ENCODE results near the gene ZNF408. TPM values are rescaled to one million over a fixed set of nuclear protein-coding genes. Genes with fewer than 3 reads are reported as not detected.

ZNF408 gene
- total and polyA plus RNA-seq, 2 of the 13 experiments (the other 11 are each of a cell fraction or from before 2014, with no cell fraction given): 11.2 to 12.5 TPM

DNA sequence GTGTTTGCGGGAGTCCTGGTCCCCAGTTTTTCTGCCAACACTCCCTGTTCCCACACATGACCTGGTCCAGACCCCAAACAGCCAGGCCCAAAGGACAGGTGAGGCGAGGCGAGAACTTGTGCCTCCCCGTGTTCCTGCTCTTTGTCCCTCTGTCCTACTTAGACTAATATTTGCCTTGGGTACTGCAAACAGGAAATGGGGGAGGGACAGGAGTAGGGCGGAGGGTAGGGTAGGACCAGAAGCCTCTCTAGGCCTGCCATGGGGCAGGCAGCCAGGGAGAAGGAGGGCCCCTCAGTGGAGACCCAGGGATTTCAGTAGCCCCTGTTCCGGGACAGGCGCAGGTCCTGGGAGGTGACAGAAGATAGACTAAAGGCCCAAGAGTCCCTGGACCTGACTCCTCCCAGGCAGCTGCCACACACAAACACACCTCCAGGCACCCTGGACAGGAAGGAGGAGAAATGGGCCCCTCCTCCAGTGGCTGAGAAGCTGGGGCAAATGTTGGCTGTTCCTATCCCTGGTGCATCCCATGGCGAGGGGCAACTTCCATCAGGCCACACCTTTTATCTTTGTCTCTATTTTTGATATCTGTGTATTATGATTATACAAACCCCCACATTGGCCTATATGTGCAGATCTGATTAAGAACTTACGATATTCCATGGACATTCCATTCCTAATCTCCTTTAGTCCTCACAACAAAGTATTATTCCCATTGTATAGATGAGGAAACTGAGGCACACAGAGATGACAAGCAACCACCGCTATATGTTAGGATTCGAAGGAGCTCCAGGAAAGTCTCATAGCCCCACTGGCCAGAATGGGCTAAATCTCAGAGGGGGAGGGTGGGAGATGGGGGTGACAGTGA is 17.6 kb downstream of the ZNF408 start (continued):
- TF ChIP-seq ZNF142 (CRISPR knock-in tag; IDR thresholded peaks at IDR 0.05) (0 out of 2 replicates have a peak, but pooled peaks have one; percentile 25), ESRRA (CRISPR knock-in tag; IDR thresholded peaks at IDR 0.05; ENCODE audit: low read depth) (peak; percentile 70; the same call in 1 of the 2 replicates), GLMP (CRISPR knock-in tag; IDR thresholded peaks at IDR 0.05; ENCODE audit: borderline replicate concordance) (no peak), SATB2 (CRISPR knock-in tag; IDR thresholded peaks at IDR 0.05) (no peak), ZNF75D (CRISPR knock-in tag; IDR thresholded peaks at IDR 0.05; ENCODE audit: borderline replicate concordance) (no peak), ZNF782 (CRISPR knock-in tag; IDR thresholded peaks at IDR 0.05; ENCODE audit: borderline replicate concordance) (no peak), U2AF1 (optimal IDR thresholded peaks at IDR 0.05; ENCODE audit: low read depth, low read length) (no peak), ATF7 (IDR thresholded peaks at IDR 0.05) (no peak), ATF7 (CRISPR knock-in tag; IDR thresholded peaks at IDR 0.05) (no peak), FOXJ3 (CRISPR knock-in tag; IDR thresholded peaks at IDR 0.05; ENCODE audit: borderline replicate concordance) (peak; percentile 34; the same call in 1 of the 2 replicates), FOXA1 (IDR thresholded peaks at IDR 0.05) (peak; percentile 65), FOXA1 (CRISPR knock-in tag; IDR thresholded peaks at IDR 0.05) (peak; percentile 97), TOE1 (CRISPR knock-in tag; IDR thresholded peaks at IDR 0.05) (peak; percentile 30; the same call in 1 of the 2 replicates), PRDM15 (CRISPR knock-in tag; IDR thresholded peaks at IDR 0.05) (0 out of 2 replicates have a peak, but pooled peaks have one; percentile 28), ZBTB20 (CRISPR knock-in tag; IDR thresholded peaks at IDR 0.05; ENCODE audit: borderline replicate concordance, low read depth) (peak; percentile 91; the same call in 1 of the 2 replicates), ZNF792 (CRISPR knock-in tag; IDR thresholded peaks at IDR 0.05) (peak; percentile 76), NFKB2 (CRISPR knock-in tag; IDR thresholded peaks at IDR 0.05; ENCODE audit: borderline replicate concordance) (no peak; the same call in 1 of the 2 replicates), ZKSCAN8 (CRISPR knock-in tag; IDR thresholded peaks at IDR 0.05; ENCODE audit: borderline replicate concordance) (no peak), SMAD3 (CRISPR knock-in tag; IDR thresholded peaks at IDR 0.05) (peak; percentile 71; the same call in 1 of the 2 replicates)
